Ishikawa (cell line): ENCODE measurements around the gene PLA2G4E.

ENCODE experiments used
- CEBPB ChIP-seq: IDR thresholded peaks from 2 replicates; pipeline ENCODE4 v1.6.1; 2012
- CREB1 ChIP-seq: IDR thresholded peaks from 2 replicates; pipeline ENCODE4 v1.6.1; 2012; ENCODE audit warnings: low read depth
- EGR1 ChIP-seq: IDR thresholded peaks from 2 replicates; pipeline ENCODE4 v1.6.1; 2012
- EP300 ChIP-seq: IDR thresholded peaks from 2 replicates; pipeline ENCODE4 v1.6.1; 2012; ENCODE audit warnings: borderline replicate concordance
- FOXM1 ChIP-seq: IDR thresholded peaks from 2 replicates; pipeline ENCODE4 v1.6.1; 2012; ENCODE audit warnings: low read depth, borderline replicate concordance
- NFIC ChIP-seq: IDR thresholded peaks from 2 replicates; pipeline ENCODE4 v1.6.1; 2012
- RAD21 ChIP-seq: IDR thresholded peaks from 2 replicates; pipeline ENCODE4 v1.6.1; 2012; ENCODE audit warnings: low read depth
- TAF1 ChIP-seq: IDR thresholded peaks from 2 replicates; pipeline ENCODE4 v1.6.1; 2012; ENCODE audit warnings: low read depth, mild to moderate bottlenecking
- TCF12 ChIP-seq: IDR thresholded peaks from 2 replicates; pipeline ENCODE4 v1.6.1; 2012; ENCODE audit warnings: low read depth
- TEAD4 ChIP-seq: IDR thresholded peaks from 2 replicates; pipeline ENCODE4 v1.6.1; 2012
- YY1 ChIP-seq: IDR thresholded peaks from 2 replicates; pipeline ENCODE4 v1.6.1; 2012; ENCODE audit warnings: low read depth
- ZBTB7A ChIP-seq: IDR thresholded peaks from 2 replicates; pipeline ENCODE4 v1.6.1; 2012; ENCODE audit warnings: low read depth
- TF ChIP-seq, protein P1 (sequence below): IDR thresholded peaks from 2 replicates; pipeline ENCODE4 v1.6.1; 2012; ENCODE audit warnings: low read depth, mild to moderate bottlenecking
- TF ChIP-seq, protein P2 (sequence below): IDR thresholded peaks from 2 replicates; pipeline ENCODE4 v1.6.1; 2012
- TF ChIP-seq, protein P3 (sequence below): IDR thresholded peaks from 2 replicates; pipeline ENCODE4 v1.6.1; 2012

The PLA2G4E gene

DNA sequence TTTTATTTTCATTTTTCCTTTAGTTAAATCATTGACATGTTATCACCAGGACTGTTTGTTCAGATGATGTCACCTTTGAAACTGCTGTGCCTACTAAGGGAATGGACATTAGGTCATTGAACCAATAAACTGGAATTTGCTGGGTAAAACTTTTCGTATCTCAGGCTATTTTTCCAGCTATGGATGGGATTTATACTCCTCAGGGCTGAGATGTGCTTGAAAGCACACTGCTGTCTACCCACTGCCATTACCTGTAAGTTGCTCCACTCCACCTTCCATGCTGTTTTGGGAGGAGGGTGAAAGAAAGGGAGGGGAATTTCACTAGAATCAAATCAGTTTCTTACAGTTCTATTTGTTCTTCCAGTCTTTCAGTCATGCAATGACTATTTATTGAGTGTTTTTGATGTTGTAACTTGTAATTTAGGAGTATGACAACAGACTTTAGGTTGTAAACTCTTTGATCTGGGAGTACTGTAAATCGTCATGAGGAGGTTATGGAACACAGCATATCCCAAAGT lies 59.8 kb downstream of the PLA2G4E start:
- no peak for TF ChIP-seq TAF1
- no peak for TF ChIP-seq FOXM1
- no peak for TF ChIP-seq EP300

DNA sequence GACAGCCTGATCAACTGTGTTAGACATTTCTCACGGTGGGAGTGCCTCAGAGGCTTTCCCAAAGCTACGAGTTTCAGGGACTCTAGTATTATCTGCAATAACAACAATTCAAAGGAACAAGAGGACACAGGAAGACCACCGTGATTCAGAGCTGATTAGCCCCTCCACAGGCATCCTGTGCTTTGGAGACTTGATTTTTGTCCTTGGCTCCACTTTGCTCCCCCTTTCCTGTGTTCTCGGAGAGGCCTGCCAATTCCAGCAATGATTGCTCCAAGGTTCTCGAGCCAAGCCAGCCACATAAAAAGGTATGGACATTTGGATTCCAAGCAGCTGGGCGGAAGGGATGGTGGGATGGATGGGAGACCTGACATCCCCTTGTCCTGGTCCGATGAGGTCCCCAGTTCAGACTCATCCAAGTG lies 62.8 kb downstream of the PLA2G4E start:
- TF ChIP-seq CEBPB (no peak), YY1 (no peak), ZBTB7A (no peak), TEAD4 (no peak), CREB1 (no peak), RAD21 (no peak), EGR1 (no peak), FOXM1 (no peak), TAF1 (no peak), NFIC (no peak), EP300 (no peak), TCF12 (no peak)
- TF ChIP-seq, protein P1, sequence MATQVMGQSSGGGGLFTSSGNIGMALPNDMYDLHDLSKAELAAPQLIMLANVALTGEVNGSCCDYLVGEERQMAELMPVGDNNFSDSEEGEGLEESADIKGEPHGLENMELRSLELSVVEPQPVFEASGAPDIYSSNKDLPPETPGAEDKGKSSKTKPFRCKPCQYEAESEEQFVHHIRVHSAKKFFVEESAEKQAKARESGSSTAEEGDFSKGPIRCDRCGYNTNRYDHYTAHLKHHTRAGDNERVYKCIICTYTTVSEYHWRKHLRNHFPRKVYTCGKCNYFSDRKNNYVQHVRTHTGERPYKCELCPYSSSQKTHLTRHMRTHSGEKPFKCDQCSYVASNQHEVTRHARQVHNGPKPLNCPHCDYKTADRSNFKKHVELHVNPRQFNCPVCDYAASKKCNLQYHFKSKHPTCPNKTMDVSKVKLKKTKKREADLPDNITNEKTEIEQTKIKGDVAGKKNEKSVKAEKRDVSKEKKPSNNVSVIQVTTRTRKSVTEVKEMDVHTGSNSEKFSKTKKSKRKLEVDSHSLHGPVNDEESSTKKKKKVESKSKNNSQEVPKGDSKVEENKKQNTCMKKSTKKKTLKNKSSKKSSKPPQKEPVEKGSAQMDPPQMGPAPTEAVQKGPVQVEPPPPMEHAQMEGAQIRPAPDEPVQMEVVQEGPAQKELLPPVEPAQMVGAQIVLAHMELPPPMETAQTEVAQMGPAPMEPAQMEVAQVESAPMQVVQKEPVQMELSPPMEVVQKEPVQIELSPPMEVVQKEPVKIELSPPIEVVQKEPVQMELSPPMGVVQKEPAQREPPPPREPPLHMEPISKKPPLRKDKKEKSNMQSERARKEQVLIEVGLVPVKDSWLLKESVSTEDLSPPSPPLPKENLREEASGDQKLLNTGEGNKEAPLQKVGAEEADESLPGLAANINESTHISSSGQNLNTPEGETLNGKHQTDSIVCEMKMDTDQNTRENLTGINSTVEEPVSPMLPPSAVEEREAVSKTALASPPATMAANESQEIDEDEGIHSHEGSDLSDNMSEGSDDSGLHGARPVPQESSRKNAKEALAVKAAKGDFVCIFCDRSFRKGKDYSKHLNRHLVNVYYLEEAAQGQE = no peak
- TF ChIP-seq, protein P2, sequence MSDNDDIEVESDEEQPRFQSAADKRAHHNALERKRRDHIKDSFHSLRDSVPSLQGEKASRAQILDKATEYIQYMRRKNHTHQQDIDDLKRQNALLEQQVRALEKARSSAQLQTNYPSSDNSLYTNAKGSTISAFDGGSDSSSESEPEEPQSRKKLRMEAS = no peak
- TF ChIP-seq, protein P3, sequence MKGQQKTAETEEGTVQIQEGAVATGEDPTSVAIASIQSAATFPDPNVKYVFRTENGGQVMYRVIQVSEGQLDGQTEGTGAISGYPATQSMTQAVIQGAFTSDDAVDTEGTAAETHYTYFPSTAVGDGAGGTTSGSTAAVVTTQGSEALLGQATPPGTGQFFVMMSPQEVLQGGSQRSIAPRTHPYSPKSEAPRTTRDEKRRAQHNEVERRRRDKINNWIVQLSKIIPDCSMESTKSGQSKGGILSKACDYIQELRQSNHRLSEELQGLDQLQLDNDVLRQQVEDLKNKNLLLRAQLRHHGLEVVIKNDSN = no peak

DNA sequence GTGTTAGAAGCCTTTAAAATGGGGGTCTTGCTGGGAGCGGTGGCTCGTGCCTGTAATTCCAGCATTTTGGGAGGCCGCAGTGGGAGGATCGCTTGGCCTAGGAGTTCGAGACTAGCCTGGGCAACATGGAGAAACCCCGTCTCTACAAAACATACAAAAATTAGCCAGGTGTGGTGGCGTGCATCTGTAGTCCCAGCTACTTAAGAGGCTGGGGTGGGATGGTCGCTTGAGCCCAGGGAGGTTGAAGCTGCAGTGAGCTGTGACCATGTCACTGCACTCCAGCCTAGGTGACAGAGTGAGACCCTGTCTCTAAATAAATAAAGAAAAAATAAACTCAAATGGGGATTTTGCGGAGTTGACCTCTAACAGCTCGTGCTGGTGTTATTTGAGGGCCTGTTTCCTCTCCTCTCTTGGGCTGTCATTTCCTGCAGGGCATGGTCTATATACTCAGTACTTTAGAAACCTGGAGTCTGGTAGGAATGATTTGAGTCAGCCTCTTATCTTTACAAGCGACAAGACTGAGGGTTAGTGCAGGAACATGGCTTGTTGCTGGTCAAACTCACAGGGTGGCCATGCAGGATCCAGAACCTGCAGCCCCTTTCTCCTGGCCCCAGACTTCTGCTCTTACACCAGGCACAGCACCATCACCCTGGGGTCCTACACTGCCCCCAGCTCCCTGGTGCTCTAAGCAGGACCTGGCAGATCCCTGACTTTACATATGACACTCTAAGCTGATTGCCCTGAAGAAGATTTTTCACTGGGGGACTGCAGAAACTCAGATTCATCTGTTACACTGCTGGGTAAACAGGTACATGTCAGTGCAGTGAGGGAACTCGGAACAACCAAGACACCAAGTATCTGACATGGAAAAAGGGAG lies 63.6 kb downstream of the PLA2G4E start:
- no peak for TF ChIP-seq EP300
- TF ChIP-seq, protein P1 = no peak

DNA sequence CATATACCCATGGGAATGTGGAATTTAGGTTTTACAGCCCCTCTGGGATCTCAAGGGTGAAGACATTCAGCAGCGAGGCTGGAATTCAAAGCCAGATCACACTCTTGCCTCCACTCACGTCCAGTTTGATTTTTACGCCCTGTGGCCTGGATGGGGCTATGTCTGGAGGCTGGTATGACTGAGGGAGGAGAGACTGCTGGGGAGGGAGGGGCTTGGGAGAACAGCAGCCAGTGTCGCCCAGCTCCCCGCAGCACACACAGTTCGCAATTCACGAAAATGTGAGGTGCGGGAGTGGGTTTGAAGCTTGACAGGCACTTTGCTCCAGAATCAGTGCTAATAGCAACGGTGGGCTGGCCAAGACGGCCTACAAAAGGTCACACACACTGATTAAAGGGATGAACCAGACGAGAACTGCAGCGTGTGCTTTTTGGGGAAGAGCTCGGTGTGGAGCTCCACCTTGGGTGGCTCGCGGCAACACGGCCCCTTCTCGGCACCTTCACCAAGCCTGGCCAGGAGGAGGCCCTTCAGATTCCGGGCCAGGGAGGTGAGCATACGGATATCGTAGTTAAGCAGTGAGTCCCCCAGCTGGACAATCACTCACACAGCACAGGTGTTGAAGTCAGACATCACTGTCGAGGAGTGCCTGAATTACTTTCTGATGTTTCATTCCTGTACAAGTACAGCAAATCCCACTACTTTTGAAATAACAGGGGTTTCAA lies 64.9 kb downstream of the PLA2G4E start:
- TF ChIP-seq TCF12 (no peak), EP300 (no peak), TEAD4 (no peak), CEBPB (no peak), YY1 (no peak), NFIC (no peak), CREB1 (no peak), FOXM1 (no peak)
- TF ChIP-seq, protein P2 = no peak

DNA sequence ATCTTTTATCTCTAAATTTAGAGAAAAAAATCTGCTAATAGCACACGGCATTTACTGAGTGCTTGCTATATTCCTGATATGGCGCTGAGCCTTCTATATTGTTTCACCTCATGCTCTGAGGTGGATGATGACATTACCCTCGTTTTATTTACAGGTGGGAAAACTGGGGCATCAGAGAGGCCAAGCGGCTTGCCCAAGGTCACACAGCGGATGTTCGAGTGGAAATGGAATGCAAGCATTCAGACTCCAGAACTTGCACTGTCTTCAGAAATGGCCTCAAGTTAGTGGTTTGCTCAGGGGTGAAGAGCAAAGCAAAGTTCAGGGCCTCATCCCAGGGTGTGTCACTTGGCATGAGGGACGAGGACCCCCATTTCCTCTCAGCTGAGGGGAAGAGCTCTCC lies 65.7 kb downstream of the PLA2G4E start:
- no peak for TF ChIP-seq TCF12
- TF ChIP-seq, protein P2 = no peak

DNA sequence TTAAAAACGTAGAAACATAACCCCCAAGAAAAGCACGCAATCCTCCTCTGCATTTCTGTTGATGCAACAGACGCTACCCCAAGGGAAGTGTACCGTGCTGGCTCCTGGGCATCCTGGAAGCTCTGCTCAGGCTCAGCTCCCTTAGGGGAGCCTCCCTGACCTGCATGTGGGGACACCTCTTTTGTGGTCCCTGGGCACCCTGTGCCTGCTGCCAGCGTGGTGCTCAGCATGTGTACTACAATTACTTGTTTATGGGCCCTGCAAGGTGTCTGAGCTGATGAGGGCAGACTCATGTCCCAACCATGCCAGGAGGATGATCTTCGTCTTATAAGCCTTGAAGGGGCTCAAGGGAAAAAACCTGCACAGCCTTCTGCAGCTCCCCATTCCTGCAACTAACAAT lies 66.8 kb downstream of the PLA2G4E start:
- no peak for TF ChIP-seq CEBPB
